Left ventricle myocardium inferior (tissue), 1 donor: Measurements from ENCODE around the gene KRTAP2-1. TPM values are rescaled to one million over a fixed set of nuclear protein-coding genes. Genes with fewer than 3 reads are reported as not detected.
"Not testable (repeated sequence)": the region's sequence is repeated elsewhere in the genome, so short reads cannot be mapped to it uniquely, and the experiment has no call there.

ENCODE experiments used
- DNase-seq: peaks from one replicate; pipeline ENCODE4 v3.0.0-alpha.2; 2020
- H3K27ac ChIP-seq: fragments of 200-600 bp; replicated peaks from 2 replicates; pipeline ENCODE4 v1.8.0; 2021
- H3K27me3 ChIP-seq: fragments of 200-600 bp; 2 replicates; pipeline ENCODE4 v1.8.0; 2021; ENCODE audit warnings: low read depth
- H3K36me3 ChIP-seq: fragments of 200-600 bp; 2 replicates; pipeline ENCODE4 v1.8.0; 2021
- H3K4me1 ChIP-seq: fragments of 200-600 bp; 2 replicates; pipeline ENCODE4 v1.8.0; 2021
- H3K4me3 ChIP-seq: fragments of 200-600 bp; 2 replicates; pipeline ENCODE4 v1.8.0; 2021; ENCODE audit warnings: mild to moderate bottlenecking, moderate library complexity
- H3K9me3 ChIP-seq: fragments of 200-600 bp; replicated peaks from 2 replicates; pipeline ENCODE4 v1.8.0; 2021
- CTCF ChIP-seq: fragments of 200-600 bp; IDR thresholded peaks from 2 replicates; pipeline ENCODE4 v1.8.0; 2021; ENCODE audit warnings: antibody characterized with exemption, mild to moderate bottlenecking, borderline replicate concordance
- intact Hi-C: fragments of 100-400 bp; cut with micrococcal nuclease; formaldehyde crosslinking; loops from one replicate; pipeline ENCODE4 v1.11.0; 2022
- total RNA-seq: library from RNA; stranded (reverse); fragmentation: NEBNext Ultra II Directional; extraction: Animal tissue kit (Norgen Biotek cat#: 25700); gene quantifications from one replicate; pipeline ENCODE4 v1.2.1, GENCODE V29; 2021
- donor health status: DM: no; HTN: yes; CAD: no; lungs with severe emphysema.

KRTAP2-1 gene
- total RNA-seq, 1 donor from 2014 or later: not detected

- TF ChIP-seq CTCF: no peak
- Histone ChIP-seq H3K36me3 (no peaks in the 10 kb centered on the region), H3K4me3 (no peak overlapping the region), H3K4me1 (no peaks in the 10 kb centered on the region), H3K27ac (no peak overlapping the region), H3K27me3 (peaks cover 48% of the 10 kb centered on the region), H3K9me3 (peaks cover 11% of the 10 kb centered on the region)
- intact Hi-C loops: no loop called here
- no peak for DNase-seq
These were observed 4.2 kb downstream of the KRTAP2-1 start for GRCh38 chr17:41042953-41043352.

- H3K36me3 ChIP-seq, H3K4me3 ChIP-seq, DNase-seq, intact Hi-C loops, H3K4me1 ChIP-seq, H3K27ac ChIP-seq: not testable (repeated sequence)
- H3K9me3 ChIP-seq: peaks cover 11% of the 10 kb centered on the region
- peaks cover 51% of the 10 kb centered on the region for H3K27me3 ChIP-seq
These were observed 6.1 kb downstream of the KRTAP2-1 start, which contains the start of gene KRTAP1-1 for GRCh38 chr17:41040783-41041571. KRTAP1-1 (minus strand) TSS chr17:41041450; CDS start chr17:41041397, 53 bp downstream.

- intact Hi-C loops: no loop called here
- Histone ChIP-seq H3K36me3 (no peaks in the 10 kb centered on the region), H3K4me1 (no peaks in the 10 kb centered on the region), H3K4me3 (no peak overlapping the region), H3K27ac (no peak overlapping the region), H3K27me3 (peaks cover 53% of the 10 kb centered on the region), H3K9me3 (peaks cover 4% of the 10 kb centered on the region)
- TF ChIP-seq CTCF: no peak
- DNase-seq: no peak
These were observed 9.2 kb downstream of the KRTAP2-1 start for GRCh38 chr17:41037853-41038350.

GRCh38 chr17:41034346-41034935 lies 12.7 kb downstream of the KRTAP2-1 start, which contains the start of gene KRTAP1-3:
KRTAP1-3 (minus strand) TSS chr17:41034874; CDS start chr17:41034821, 53 bp downstream.
- H3K36me3 ChIP-seq, intact Hi-C loops, H3K27ac ChIP-seq, DNase-seq, H3K4me3 ChIP-seq, H3K9me3 ChIP-seq, H3K4me1 ChIP-seq: not testable (repeated sequence)
- peaks cover 64% of the 10 kb centered on the region for H3K27me3 ChIP-seq

GRCh38 chr17:41029633-41030245 lies 17.4 kb downstream of the KRTAP2-1 start, which contains the start of gene KRTAP1-4:
KRTAP1-4 (minus strand) TSS chr17:41030195; CDS start chr17:41030078, 117 bp downstream.
- Histone ChIP-seq H3K27me3 (peaks cover 75% of the 10 kb centered on the region), H3K9me3 (no peaks in the 10 kb centered on the region), H3K27ac (no peak within 1 kb of the TSS), H3K4me1 (no peaks in the 10 kb centered on the region), H3K36me3 (no peaks in the 10 kb centered on the region), H3K4me3 (no peak within 1 kb of the TSS)
- intact Hi-C loops: no loop called here
- no peak for TF ChIP-seq CTCF
- DNase-seq: no peak

GRCh38 chr17:41026715-41027471 lies 20.2 kb downstream of the KRTAP2-1 start, which contains the start of gene KRTAP1-5:
KRTAP1-5 (minus strand) TSS chr17:41027208; CDS start chr17:41027155, 53 bp downstream.
- no peak within 1 kb of the TSS for H3K4me3 ChIP-seq
- no peak for DNase-seq
- peaks cover 63% of the 10 kb centered on the region for H3K27me3 ChIP-seq
- intact Hi-C loops: no loop called here
- H3K9me3 ChIP-seq: no peaks in the 10 kb centered on the region
- H3K36me3 ChIP-seq: no peaks in the 10 kb centered on the region
- TF ChIP-seq CTCF: no peak
- no peaks in the 10 kb centered on the region for H3K4me1 ChIP-seq
- H3K27ac ChIP-seq: no peak within 1 kb of the TSS
